HG03342 (cell line): ENCODE measurements around the gene FXYD2.

Experiments used
- ATAC-seq: cut with Tn5 transposase; IDR thresholded peaks from one replicate; pipeline ENCODE4 v1.9.1; 2021; ENCODE audit warnings: mild to moderate bottlenecking, moderate library complexity; ENCODE audit not compliant: unreplicated experiment

The FXYD2 gene

DNA sequence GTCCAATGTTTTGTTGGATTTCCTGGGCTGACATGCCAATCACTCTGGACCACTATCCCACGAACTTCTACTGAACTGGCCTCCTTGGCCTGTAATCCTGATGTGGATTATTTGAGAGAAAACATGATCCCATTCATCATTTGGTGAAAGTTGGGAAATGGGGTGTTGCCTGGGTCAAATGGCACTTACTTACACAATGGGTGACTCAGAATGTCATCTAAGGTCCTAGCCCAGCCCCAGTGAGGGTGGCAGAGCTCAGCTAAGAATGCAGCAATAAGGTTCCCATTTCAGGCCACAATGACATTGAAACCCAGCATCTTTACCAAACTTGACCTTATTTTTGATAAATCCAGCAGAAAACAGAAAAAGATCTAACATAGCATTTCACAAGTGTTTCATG is 19.5 kb downstream of the FXYD2 start:
- ATAC-seq = no peak

GRCh38 chr11:117803896-117804295 is 20.6 kb downstream of the FXYD2 start:
- no peak for ATAC-seq

DNA sequence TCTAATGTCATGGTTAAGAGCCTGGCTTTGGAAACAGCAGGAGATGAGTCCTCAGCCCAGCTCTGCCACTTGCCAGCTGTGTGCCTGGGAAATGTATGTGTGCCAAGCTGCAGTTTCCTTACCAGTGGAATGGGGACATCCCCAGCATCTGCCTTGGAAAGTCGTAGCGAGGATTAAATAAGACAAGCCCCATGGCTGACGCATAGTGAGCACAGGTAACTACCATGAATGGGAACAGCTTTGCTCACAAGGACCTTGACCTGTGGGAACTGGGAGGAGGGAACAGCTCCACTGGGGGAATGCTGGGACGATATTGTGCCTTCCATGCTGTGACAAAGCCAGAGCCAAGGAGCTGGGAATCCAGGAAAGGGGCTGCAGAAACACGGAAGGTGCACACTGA is 24.9 kb downstream of the FXYD2 start:
- ATAC-seq = no peak

DNA sequence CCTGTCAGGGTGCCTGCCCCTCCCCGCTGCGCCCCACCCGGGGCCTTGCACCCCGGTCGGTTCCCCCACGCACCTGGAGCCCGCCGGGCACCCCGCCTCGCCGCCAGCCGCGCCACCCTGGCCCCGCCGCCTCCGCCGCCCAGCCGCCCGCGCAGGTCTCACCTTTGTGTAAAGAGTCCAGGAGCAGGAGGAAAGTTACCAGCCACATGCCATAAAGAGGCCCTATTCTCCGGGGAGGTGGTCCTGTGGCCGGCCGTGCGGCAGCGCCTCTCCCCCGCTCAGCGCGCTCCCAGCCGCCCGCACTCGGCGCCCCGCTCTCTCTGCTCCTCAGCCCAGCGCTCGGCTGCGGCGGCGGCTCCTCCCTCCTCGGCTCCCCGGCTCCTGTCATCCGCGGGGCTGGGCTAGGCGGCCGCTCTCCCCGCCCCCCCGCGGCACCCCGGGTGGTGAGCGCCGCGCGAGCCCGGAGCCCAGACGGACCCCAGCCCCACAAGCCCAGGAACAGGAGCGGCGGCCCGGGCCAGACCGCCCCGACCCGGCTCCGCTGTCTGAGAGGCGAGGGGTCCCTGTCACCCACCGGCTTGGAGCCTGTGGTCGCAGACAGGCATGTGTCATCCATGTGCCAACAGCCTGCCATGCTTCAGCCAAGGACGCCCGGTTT is 27.5 kb downstream of the FXYD2 start, which contains the start of gene DSCAML1:
DSCAML1 (minus strand) TSS at position 345 of the 658 bp plus-strand sequence; CDS start at position 208, 137 bp downstream.
- ATAC-seq = no peak

GRCh38 chr11:117796456-117796871 is 28.1 kb downstream of the FXYD2 start:
- ATAC-seq = no peak

GRCh38 chr11:117795638-117796455 is 28.7 kb downstream of the FXYD2 start:
- ATAC-seq = no peak

DNA sequence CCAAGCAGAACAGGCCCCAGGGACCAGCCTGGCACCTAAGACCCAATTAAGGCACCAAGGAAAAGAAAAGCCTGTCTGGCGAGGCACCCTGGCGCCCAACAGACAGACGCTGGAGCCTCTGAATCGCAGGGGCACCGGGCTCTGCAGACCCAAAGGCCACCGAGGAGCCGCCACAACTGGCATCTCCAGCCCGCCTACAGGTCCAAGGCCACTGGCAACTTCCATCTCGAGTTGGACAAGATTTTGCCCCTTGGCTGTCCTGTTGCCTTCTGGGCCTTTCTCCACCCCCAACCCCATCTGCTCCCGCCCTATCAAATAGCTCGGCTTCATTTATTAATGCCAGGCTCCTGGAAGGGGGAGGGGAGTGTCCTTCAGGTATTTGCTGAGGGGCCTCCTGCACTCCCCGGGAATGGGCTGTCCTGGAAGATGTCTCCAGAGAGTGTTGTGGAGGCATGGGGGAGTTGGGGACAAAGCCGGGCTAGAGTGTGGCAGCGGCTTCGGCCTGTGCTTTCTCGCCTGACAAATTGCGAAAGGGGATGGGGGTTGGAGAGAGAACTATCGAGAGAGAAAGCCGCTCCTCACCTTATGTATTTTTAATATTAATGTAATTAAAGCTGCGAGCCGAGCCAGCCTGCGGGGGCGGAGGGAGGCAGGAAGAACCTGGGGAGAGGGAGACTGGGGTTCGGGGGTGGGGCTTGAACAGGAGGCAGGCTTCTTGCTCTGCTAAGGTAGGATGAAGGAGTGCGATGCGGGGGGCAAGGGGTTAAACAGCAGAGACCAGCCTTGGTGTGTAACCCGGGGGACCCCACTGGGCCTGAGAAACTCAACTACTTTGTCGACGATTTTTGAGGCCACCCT is 29.5 kb downstream of the FXYD2 start:
- ATAC-seq = no peak

GRCh38 chr11:117794135-117794534 is 30.4 kb downstream of the FXYD2 start:
- ATAC-seq = no peak

GRCh38 chr11:117793583-117793982 is 31.0 kb downstream of the FXYD2 start:
- no peak for ATAC-seq

DNA sequence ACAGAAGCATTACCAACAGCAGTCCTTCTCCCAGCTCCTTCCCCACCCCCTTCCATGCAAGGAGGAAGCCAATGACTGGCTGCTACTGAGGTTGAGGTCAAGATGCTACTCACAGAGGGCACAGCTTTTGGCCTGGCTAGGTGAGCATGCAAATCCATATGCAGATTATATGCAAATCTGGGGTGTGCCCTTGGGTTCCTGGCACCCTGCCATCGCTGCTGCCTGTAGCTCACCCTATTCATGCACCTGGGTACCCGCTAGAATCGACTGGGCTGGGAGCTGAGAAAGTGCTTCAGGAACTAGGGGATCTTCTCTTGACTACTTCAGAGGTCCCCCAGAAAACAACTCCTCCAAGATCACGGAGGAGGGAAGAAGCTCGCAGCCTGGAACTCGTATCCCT is 31.6 kb downstream of the FXYD2 start:
- ATAC-seq = no peak

DNA sequence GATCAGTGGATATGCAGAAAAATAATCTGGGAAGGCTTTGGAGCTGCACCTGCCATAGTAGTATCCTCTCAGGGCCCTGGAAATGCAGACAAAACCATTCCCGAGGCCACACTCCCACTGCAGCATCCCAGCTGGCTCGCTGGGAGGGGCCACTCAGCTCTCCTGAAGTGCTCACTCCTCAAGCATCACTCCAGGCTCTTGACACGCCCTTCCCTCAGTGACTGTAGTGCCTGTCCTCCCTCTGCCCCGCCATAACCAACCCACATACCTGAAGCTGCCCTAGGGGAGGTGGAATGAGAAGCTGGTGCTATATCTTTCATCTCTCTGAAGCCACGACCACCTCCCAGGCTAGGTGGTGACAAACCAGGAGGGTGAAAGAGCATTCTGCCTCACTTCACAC is 32.3 kb downstream of the FXYD2 start:
- ATAC-seq = no peak

DNA sequence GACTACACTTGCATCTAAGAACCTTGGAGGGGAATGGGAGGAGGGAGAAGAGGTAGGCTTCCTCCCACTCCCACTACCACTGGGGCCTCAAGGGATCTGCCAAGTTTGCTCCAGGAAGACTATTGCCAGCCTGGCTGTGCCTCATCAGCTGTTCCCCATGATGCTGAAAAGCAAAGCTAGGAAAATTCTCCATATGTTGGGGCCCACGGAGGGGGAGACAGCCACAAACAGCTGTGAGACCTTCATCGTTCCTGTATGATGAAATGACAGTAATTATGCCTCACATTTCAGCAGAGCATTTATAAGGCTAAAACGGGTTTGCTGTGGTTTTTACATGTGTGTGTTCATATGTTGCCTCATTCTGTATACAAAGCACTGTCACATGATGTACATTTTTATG is 34.3 kb downstream of the FXYD2 start:
- no peak for ATAC-seq

DNA sequence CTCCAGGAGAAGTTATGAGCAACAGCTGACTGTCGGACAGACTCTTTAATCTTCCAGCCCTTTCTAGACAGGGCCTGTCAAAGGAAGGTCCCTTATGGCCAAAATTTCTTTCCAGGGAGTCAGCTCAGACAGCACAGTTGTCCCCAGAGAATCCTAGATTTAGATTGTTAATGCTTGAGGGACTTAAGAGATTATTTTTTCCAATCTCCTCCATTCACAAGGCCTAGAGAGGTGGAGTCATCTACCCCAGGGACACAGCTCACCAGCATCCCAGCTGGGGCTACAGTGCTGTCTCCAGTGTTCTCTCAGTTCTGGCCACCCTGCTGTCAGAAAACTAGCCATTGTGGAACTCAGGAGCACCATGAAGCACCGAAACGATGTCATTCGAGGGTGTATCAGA is 35.3 kb downstream of the FXYD2 start:
- no peak for ATAC-seq

DNA sequence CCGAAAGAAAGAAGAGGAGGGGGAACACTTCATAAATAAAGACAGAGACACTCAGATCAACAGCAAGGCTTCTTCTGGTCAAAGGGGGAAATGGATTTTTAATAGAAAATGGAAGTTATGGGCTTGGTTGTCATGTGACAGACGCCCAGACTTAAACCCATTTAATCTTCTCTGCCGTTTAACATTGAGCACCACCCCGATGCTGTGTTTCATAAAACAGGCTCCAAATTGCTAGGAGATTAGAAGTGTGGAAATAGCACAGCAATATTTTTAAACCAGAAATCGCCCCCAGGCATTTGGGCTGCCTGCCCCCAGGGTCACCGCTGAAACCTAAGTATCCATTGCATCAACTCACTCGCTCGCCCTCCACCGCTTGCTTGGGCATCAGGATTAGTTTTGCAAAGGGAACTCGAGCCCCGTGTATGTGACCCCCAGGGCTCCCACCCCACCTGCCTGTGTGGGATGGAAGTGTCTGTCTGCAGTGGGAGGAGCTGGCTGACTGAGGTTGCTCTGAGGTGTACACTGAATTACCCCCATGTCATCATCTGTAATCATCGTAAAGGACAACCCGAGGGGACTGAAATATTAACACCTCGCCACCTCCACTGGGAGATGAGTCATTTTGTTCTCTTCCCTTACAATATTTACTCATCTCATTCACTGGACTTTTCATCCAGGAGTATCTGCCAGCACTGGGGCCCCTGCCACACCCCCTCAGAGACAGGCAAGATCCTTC is 38.2 kb downstream of the FXYD2 start:
- ATAC-seq = no peak

GRCh38 chr11:117782101-117782500 is 42.4 kb downstream of the FXYD2 start:
- ATAC-seq = no peak

DNA sequence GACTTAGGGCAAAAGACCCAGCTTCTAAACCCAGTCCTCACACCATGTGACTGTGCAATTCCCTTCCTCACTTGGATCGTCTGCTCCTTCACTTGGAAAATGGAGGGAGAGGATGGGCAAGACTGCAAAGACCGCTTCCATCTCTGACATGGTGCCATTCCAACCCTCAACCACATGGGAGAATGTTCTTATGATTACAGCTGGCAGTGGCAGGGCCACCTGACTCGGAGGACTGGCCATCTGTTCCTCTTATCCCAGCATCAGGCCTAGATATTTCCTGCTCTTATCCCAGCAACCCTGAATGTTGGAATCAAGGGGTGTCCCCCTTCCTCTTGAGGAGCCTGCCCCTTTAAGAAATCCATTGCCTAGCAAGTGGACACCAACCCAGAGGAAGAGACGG is 42.9 kb downstream of the FXYD2 start:
- ATAC-seq = no peak

GRCh38 chr11:117780456-117780855 is 44.1 kb downstream of the FXYD2 start:
- no peak for ATAC-seq

DNA sequence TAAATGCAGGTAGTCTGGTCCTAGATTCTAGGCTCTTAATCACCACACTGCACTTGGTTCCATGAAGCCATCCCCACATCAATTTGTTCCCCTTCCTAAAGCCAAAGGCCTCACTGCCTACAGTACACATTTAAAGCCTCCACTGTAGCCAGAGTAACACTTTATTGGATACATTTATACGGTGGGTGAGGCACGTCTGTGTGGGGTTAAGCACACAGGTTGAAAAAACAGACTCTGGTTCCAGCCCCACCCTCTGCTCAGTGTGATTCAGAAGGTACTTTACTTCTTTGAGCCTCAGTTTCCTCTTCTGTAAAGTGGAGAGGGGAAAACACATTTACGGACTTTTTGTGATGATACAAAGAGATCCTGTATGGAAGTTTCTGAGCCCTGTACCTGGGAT is 50.0 kb downstream of the FXYD2 start:
- ATAC-seq = no peak

GRCh38 chr11:117772360-117772759 is 52.2 kb downstream of the FXYD2 start:
- ATAC-seq = no peak

- ATAC-seq = no peak
Measured at GRCh38 chr11:117771841-117772240, 52.7 kb downstream of the FXYD2 start.

DNA sequence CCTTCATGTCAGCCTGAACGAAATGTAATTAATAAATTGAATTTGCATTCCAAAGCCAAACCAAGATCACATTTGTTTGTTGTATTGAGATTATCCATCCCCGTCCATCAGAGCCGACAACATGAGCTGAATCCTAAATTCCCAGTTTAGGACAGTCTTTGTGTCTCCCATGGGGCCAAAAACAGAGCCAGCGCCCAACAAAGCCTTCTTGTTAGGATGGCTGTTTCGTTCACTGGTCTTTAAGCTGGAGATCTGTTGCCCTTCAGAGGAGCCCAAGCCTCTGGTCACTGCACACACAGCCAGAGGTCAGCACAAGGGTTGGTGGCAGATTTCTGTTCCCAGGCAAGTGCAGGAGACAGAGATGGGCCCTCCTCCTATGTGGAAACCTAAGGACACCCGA is 53.3 kb downstream of the FXYD2 start:
- ATAC-seq = no peak
